Sigmoid colon (tissue), 7 donors: Measurements from ENCODE around the gene VPS13D. TPM values are rescaled to one million over a fixed set of nuclear protein-coding genes. Genes with fewer than 3 reads are reported as not detected.

Experiments used
- DNase-seq: peaks from one replicate; pipeline ENCODE4 v3.0.0-alpha.2; 2019
- H3K27ac ChIP-seq, 4 donors: fragments of 200-600 bp; sonication (generic); one replicate each; pipeline ENCODE4 v1.5.1; 2016 to 2019; ENCODE audit warnings: mild to moderate bottlenecking in 1 of 4
- H3K27me3 ChIP-seq, 3 donors: fragments of 200-600 bp; sonication (generic); one replicate each; pipeline ENCODE4 v1.5.1; 2019; ENCODE audit warnings: mild to moderate bottlenecking in 1 of 3
- H3K36me3 ChIP-seq, 4 donors: fragments of 200-600 bp; sonication (generic); one replicate each; pipeline ENCODE4 v1.5.1; 2016 to 2019
- H3K4me1 ChIP-seq, 4 donors: fragments of 200-600 bp; sonication (generic); one replicate each; pipeline ENCODE4 v1.5.1; 2017 to 2019
- H3K4me3 ChIP-seq, 4 donors: fragments of 200-600 bp; sonication (generic); one replicate each; pipeline ENCODE4 v1.5.1; 2017 to 2019; ENCODE audit warnings: mild to moderate bottlenecking in 2 of 4, moderate library complexity in 1 of 4
- H3K9me3 ChIP-seq, 4 donors: fragments of 200-600 bp in 3 of 4; sonication (generic) in 3 of 4; one replicate each; pipeline versions ENCODE4 v1.5.1 to v1.6.1; 2013 to 2019
- CTCF ChIP-seq, 4 experiments: fragments of 450-650 bp in 3 of 4; fragments of 200-600 bp in 1 of 4; IDR thresholded peaks; one replicate each; pipeline ENCODE4 v1.5.1; 2016 to 2019; ENCODE audit warnings: antibody characterized with exemption in 4 of 4, mild to moderate bottlenecking in 3 of 4, moderate library complexity in 2 of 4
- EP300 ChIP-seq, 4 donors: sonication (generic); formaldehyde crosslinking; IDR thresholded peaks; one replicate each; pipeline ENCODE4 v1.6.1; 2017; ENCODE audit warnings: antibody characterized with exemption in 4 of 4
- POLR2A ChIP-seq, 2 donors: fragments of 450-650 bp; IDR thresholded peaks; one replicate each; pipeline ENCODE4 v1.6.1; 2016; ENCODE audit warnings: antibody characterized with exemption in 2 of 2, mild to moderate bottlenecking in 2 of 2, moderate library complexity in 2 of 2
- POLR2AphosphoS5 ChIP-seq, 4 donors: sonication (generic); formaldehyde crosslinking; IDR thresholded peaks; one replicate each; pipeline ENCODE4 v1.6.1; 2017; ENCODE audit warnings: antibody characterized with exemption in 4 of 4
- WGBS, 2 donors: extraction: QIAGEN DNeasy Blood & Tissue Kit; methylation state at CpG; one replicate each; pipeline ENCODE4 v1.1.7; 2013; 5-methylcytosine and 5-hydroxymethylcytosine counted together
- intact Hi-C: fragments of 100-400 bp; cut with DNase I; formaldehyde crosslinking; loops from one replicate; pipeline ENCODE4 v1.15.1; 2023
- polyA plus RNA-seq, 3 donors: library from polyadenylated mRNA; stranded (reverse); fragments of 200-250 nt; gene quantifications; one replicate each; pipeline ENCODE4 v1.2.3, GENCODE V29; 2013
- total RNA-seq, 4 donors: library from RNA; depleted of rRNA; stranded (reverse); fragments of >200 nt; gene quantifications; one replicate each; pipeline ENCODE4 v1.1.0, GENCODE V29; 2016
- donor health status: healthy with polysubstance abuse.
- donor health status: Bipolar disorder and iron deficiency.
- donor health status: healthy.

VPS13D gene
- total and polyA plus RNA-seq, 7 donors = 7.6 to 90.8 (median 49.7) TPM

- intact Hi-C loops = loop anchor here (5.0 kb wide), 3 partner anchors 67 to 122 kb away; no protein-coding TSS in a partner anchor
- H3K27ac ChIP-seq = peak overlapping the region; percentile 80 to 90 (median 85)
- H3K4me1 ChIP-seq = peaks cover 0 to 89% (median 83%) of the 10 kb centered on the region in 4 donors
Measured at GRCh38 chr1:12475101-12475500, 245.3 kb downstream of the VPS13D start.

GRCh38 chr1:12475530-12475934 is 245.7 kb downstream of the VPS13D start:
- H3K4me3 ChIP-seq = no peak overlapping the region
- intact Hi-C loops = loop anchor here (5.0 kb wide), 3 partner anchors 67 to 122 kb away; no protein-coding TSS in a partner anchor
- H3K27me3 ChIP-seq = no peaks in the 10 kb centered on the region
- H3K27ac ChIP-seq = peak overlapping the region; percentile 80 to 90 (median 85)
- no peaks in the 10 kb centered on the region for H3K36me3 ChIP-seq
- DNase-seq = no peak
- TF ChIP-seq POLR2AphosphoS5 (IDR thresholded peaks at IDR 0.05) (peak in 1 of 4 donors; percentile 39), POLR2A (IDR thresholded peaks at IDR 0.05) (no peak), CTCF (IDR thresholded peaks at IDR 0.05) (no peak), EP300 (IDR thresholded peaks at IDR 0.05) (peak in 1 of 4 donors; percentile 24)
- WGBS, 2 donors = 11 to 54% methylated on average over 3 of the region's 3 CpGs
- H3K9me3 ChIP-seq = no peaks in the 10 kb centered on the region
- peaks cover 0 to 89% (median 84%) of the 10 kb centered on the region in 4 donors for H3K4me1 ChIP-seq

More at GRCh38 chr1:12475101-12475500, 245.3 kb downstream of the VPS13D start:
- WGBS, 2 donors = 62 to 65% methylated on average over 1 of the region's 1 CpG
- no peak for DNase-seq
- TF ChIP-seq POLR2A (IDR thresholded peaks at IDR 0.05) = no peak
- no peak for TF ChIP-seq EP300 (IDR thresholded peaks at IDR 0.05)
- TF ChIP-seq CTCF (IDR thresholded peaks at IDR 0.05) = no peak
- no peak for TF ChIP-seq POLR2AphosphoS5 (IDR thresholded peaks at IDR 0.05)
- H3K27me3 ChIP-seq = no peaks in the 10 kb centered on the region
- no peak overlapping the region for H3K4me3 ChIP-seq
- no peaks in the 10 kb centered on the region for H3K9me3 ChIP-seq
- H3K36me3 ChIP-seq = no peaks in the 10 kb centered on the region

- WGBS, 2 donors = 9 to 33% methylated on average over 2 of the region's 2 CpGs
- no peak overlapping the region for H3K4me3 ChIP-seq
- intact Hi-C loops = loop anchor here (5.0 kb wide), 3 partner anchors 66 to 121 kb away; no protein-coding TSS in a partner anchor
- H3K9me3 ChIP-seq = no peaks in the 10 kb centered on the region
- no peaks in the 10 kb centered on the region for H3K27me3 ChIP-seq
- H3K27ac ChIP-seq = peak overlapping the region; percentile 80 to 90 (median 85)
- no peaks in the 10 kb centered on the region for H3K36me3 ChIP-seq
- DNase-seq = no peak
- peaks cover 0 to 91% (median 87%) of the 10 kb centered on the region in 4 donors for H3K4me1 ChIP-seq
- TF ChIP-seq EP300 (IDR thresholded peaks at IDR 0.05) = no peak
- no peak for TF ChIP-seq POLR2A (IDR thresholded peaks at IDR 0.05)
- TF ChIP-seq CTCF (IDR thresholded peaks at IDR 0.05) = no peak
- TF ChIP-seq POLR2AphosphoS5 (IDR thresholded peaks at IDR 0.05) = no peak
Measured at GRCh38 chr1:12475947-12476346, 246.1 kb downstream of the VPS13D start.

- 93% methylated on average over 5 of the region's 5 CpGs for WGBS, 2 donors
- Histone ChIP-seq H3K4me1 (peaks cover 0 to 100% (median 94%) of the 10 kb centered on the region in 4 donors), H3K36me3 (no peaks in the 10 kb centered on the region), H3K9me3 (no peaks in the 10 kb centered on the region), H3K27me3 (no peaks in the 10 kb centered on the region), H3K27ac (peak overlapping the region; percentile 80 to 90 (median 85)), H3K4me3 (no peak overlapping the region)
- intact Hi-C loops = loop anchor here (5.0 kb wide), 3 partner anchors 65 to 120 kb away; no protein-coding TSS in a partner anchor
- TF ChIP-seq POLR2AphosphoS5 (IDR thresholded peaks at IDR 0.05) = no peak
- no peak for TF ChIP-seq EP300 (IDR thresholded peaks at IDR 0.05)
- TF ChIP-seq CTCF (IDR thresholded peaks at IDR 0.05) = no peak
- no peak for TF ChIP-seq POLR2A (IDR thresholded peaks at IDR 0.05)
- DNase-seq = no peak
Measured at GRCh38 chr1:12477314-12477713, 247.5 kb downstream of the VPS13D start.
